22Rv1 (cell line): ENCODE measurements around the gene RTN4RL1.
A peak's percentile ranks its signal among the peaks of the same experiment; 100 is the strongest.

Experiments
- H3K27ac ChIP-seq: fragments of 450-650 bp; 2 replicates; pipeline ENCODE4 v1.5.1; 2017
- ZFX ChIP-seq: fragments of 450-650 bp; IDR thresholded peaks from 2 replicates; pipeline ENCODE4 v1.6.1; 2017; ENCODE audit warnings: antibody characterized with exemption, borderline replicate concordance
- TF ChIP-seq, protein P1 (sequence below): fragments of 450-650 bp; IDR thresholded peaks from 2 replicates; pipeline ENCODE4 v1.5.1; 2017; ENCODE audit warnings: mild to moderate bottlenecking

The RTN4RL1 gene

DNA sequence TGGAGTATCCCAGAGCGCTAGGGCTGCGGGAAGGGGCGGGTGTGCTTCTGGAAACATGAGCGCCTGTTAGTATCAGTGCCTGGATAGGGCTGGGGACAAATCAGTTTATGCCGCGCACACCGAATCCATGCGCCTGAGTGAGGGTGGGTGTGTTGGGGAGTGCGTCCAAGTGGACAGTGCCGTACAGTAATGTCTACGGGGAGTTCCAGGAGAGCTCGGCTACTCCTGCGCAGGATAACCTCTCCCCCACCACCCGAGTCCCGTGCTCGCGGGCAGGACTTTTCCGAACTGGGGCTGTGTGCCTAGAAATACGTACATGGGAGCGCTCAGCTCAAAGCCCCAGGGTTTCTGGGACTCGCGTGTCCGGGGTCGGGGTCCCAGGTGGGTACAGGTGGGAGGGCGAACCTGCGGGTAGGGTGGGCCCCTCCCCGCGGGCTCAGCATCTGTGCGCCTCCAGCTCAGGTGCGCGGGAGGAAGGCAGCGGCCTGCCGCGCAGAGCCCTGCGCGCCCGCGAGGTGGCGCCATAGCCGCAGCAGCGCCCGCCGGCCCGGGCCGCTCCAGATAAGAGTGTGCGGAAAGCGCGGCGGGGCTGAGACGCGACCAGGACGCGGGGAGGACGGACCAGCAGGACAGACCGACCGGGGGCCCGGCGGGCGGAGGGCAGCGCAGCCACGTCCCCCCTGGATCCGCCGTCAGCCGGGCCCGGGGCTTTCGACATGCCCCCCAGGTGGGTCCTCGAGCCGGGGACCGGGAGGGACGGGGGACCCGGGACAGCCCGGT, 29.6 kb upstream of the RTN4RL1 start, which contains the start of gene HIC1:
TSS of gene HIC1 (plus strand) at position 592 of the 780 bp plus-strand sequence. CDS start 1,588 bp downstream, outside the sequence.
- TF ChIP-seq, protein P1, sequence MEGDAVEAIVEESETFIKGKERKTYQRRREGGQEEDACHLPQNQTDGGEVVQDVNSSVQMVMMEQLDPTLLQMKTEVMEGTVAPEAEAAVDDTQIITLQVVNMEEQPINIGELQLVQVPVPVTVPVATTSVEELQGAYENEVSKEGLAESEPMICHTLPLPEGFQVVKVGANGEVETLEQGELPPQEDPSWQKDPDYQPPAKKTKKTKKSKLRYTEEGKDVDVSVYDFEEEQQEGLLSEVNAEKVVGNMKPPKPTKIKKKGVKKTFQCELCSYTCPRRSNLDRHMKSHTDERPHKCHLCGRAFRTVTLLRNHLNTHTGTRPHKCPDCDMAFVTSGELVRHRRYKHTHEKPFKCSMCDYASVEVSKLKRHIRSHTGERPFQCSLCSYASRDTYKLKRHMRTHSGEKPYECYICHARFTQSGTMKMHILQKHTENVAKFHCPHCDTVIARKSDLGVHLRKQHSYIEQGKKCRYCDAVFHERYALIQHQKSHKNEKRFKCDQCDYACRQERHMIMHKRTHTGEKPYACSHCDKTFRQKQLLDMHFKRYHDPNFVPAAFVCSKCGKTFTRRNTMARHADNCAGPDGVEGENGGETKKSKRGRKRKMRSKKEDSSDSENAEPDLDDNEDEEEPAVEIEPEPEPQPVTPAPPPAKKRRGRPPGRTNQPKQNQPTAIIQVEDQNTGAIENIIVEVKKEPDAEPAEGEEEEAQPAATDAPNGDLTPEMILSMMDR: peak; percentile 95
- TF ChIP-seq ZFX: no peak
- peak within 1 kb of the TSS; percentile 56 for H3K27ac ChIP-seq

DNA sequence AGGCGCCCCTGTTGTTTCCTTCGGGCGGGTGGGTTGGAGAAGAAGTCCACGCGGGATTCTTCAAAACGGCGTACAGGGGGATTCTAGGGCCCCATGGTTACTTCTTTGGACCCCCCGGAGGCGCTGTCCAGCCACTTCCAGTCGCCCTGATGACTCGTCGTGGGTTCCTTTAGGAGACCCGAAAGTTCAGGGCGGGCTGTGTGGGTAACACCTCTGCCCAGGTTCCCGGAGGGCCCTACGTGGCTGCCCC, 29.1 kb upstream of the RTN4RL1 start:
- TF ChIP-seq, protein P1: no peak
- TF ChIP-seq ZFX: no peak
- peak overlapping the region; percentile 56 for H3K27ac ChIP-seq

DNA sequence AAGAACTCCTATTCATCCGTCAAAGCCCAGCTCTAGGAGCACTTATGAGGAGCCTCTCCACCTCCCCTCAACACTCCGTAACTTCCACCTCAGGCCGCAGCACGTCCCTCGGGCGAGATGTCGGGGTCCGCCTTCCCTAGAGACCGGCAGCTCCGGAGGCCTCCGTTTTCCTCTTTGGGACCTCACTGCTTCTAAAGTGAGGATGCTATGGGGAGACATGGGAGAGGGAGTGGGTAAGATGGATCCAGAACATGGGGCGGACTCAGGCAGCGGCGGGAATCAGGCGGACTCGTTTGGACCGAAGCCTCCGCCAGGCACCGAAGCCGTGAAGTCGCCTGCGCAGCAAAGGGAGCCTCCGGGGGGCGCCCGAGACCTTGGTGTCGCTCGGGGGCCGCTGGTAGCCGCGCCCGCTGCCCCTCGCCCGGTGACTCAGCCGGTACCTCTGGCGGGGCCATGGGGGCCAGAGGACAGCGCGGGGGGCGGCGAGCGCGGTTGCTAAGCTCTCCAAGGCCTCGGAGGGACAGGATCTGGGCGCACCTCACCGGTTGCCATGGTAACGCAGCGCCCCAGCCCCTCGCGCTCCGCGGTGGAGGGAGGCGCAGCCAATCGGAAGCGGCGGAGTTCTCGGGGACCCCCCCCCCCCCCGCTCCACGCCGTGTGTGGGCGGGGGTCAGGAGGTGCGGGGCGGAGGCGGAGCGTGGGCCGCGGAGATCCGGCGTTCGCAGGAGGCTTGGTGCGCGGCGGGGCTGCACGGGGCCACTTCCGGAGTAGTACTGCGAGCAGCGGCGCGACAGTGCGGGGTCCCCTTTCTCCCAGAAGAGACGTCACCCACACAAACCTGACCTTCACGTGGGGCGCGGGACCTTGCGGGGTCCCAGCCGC, 28.5 kb upstream of the RTN4RL1 start:
- TF ChIP-seq ZFX: no peak
- TF ChIP-seq, protein P1: peak; percentile 86
- peak overlapping the region; percentile 56 for H3K27ac ChIP-seq

DNA sequence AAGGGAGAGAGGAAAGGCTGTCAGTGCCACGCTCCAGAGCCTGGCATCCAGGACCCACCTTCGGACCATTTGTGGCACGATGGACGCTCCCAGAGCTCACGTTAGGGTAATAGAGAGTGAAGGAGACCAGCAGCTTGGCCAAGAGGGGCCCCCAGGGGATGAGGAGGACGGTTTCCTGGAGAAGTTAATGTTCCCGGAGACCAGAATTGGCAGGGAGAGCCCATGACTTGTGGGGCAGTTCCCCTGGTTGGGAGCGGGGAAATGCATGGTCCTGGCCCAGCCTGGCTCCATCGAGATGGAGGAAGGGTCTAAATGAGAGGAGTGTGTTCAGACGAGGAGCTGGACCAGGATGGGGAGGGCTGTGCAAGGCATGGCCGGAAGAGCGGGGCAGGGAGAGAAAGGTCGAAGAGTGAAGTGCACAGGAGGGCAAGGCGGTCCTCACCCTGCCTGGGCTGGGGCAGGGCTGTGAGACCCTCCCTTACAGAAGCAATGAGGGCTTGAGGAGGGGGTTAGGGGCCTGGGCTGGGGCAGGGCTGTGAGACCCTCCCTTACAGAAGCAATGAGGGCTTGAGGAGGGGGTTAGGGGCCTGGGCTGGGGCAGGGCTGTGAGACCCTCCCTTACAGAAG, 26.9 kb upstream of the RTN4RL1 start:
- no peak overlapping the region for H3K27ac ChIP-seq
- no peak for TF ChIP-seq ZFX
- TF ChIP-seq, protein P1: no peak

DNA sequence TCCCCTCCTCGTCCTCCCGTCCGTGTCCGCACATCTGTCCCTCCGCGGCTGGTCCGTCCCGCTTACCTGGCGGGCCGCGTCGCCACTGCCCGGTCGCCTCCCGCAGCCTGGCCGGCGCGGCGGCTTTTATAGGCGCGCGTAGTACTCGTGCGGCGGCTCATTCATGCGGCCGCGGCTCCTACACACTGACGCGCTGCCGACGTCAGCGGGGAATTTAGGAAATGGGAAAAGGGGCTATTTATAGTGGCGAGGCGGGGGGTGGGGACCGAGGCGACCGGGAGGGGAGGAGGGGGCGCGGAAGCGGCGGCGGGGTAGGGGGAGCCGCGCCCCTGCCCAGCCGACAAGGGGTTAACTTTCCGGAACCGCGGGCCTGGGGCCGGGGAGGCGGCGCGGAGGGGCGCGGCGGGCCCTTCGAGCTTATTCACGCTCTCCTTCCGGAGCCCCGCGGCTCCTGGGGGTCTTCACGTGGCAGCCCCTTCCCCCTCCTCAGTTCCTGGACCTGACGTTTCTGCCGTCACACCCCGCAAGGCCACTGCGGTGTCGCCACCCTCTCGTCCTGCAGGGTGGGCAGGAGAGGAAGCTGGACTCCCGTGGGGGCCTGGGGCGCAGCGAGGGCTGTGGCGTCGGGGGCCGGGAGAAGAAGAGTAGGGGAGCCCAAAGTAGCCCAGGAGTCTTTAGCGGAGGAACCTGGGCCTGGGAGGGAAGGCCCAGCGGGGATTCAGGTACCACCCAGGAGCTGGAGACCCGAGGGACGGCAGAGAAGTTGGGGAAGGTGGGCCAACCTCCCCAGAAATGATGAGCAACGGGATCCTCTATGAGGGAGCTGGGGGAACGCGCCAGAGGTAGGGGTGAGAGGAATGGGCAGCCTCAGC, 26.2 kb upstream of the RTN4RL1 start:
- H3K27ac ChIP-seq: peak overlapping the region; percentile 88
- TF ChIP-seq, protein P1: 0 out of 2 replicates have a peak, but pooled peaks have one; percentile 16
- no peak for TF ChIP-seq ZFX

DNA sequence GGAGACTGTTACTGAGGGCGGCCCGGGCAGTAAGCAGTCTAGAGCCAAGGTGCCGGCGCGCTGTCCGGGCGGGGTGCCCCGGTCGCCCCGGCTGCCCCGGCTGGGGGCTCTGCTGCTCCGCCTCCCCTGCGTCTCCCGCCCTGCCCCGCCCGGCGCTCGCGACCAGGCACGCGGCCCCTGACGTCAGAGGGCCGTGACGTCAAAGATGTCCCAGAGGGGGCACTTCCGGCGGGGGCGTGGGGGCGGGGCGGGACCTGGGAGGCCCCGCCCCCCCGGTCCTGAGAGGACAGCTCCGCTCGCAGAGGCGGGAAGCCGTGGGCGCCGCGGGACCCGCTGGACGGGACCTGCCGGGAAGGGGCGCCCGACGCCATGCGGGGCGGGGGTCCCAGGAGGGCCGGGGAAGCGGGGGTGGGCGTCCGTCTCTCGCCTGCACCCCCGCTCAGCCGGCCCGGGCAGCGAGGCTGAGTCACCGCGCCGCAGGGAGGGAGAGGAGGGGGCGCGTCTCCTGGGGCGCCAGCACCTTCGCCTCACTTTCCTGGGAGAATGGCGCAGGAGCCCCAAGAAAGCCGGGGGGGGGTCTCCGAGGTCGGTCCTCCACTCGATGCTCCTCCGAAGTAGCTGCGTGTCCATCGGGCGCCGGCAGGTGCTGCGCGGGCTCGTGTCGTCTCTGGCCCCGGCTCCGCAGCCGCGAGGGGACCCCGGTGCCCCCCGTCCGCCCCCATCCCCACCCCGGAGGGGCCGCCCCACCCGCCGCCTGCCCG, 25.3 kb upstream of the RTN4RL1 start:
- TF ChIP-seq ZFX: no peak
- TF ChIP-seq, protein P1: no peak; the same call in none of the 2 replicates
- H3K27ac ChIP-seq: peak overlapping the region; percentile 88
